HT-29 (cell line): ENCODE measurements around the gene WFIKKN2. TPM values are rescaled to one million over a fixed set of nuclear protein-coding genes. Genes with fewer than 3 reads are reported as not detected.
"Not testable (repeated sequence)": the region's sequence is repeated elsewhere in the genome, so short reads cannot be mapped to it uniquely, and the experiment has no call there.

ENCODE experiments used
- DNase-seq: peaks from one replicate; pipeline ENCODE4 v3.0.0-alpha.2; 2015; ENCODE audit warnings: low spot score
- small RNA-seq: library from RNA; depleted of rRNA; stranded (forward); fragments of <200 nt; gene quantifications from one replicate; pipeline ENCODE3, GENCODE V24; 2014
- total RNA-seq: library from RNA; depleted of rRNA; stranded (reverse); fragments of >200 nt; shearing (Covaris generic); gene quantifications from 2 replicates; pipeline ENCODE4 v1.2.3, GENCODE V29; 2014; rRNA removed

WFIKKN2 gene
- total RNA-seq, 1 experiment from 2014 or later, result not detected

- no peak for DNase-seq
These were observed 37.5 kb downstream of the WFIKKN2 start for GRCh38 chr17:50872710-50873424.

- no peak for DNase-seq
These were observed 39.7 kb downstream of the WFIKKN2 start for GRCh38 chr17:50875074-50875473.

- not testable (repeated sequence) for DNase-seq
These were observed 41.7 kb downstream of the WFIKKN2 start for GRCh38 chr17:50877042-50877441.

- DNase-seq, result no peak
These were observed 42.5 kb downstream of the WFIKKN2 start for GRCh38 chr17:50877838-50878237.

GRCh38 chr17:50879086-50879485 is 43.7 kb downstream of the WFIKKN2 start:
- no peak for DNase-seq

GRCh38 chr17:50881182-50881581 is 45.8 kb downstream of the WFIKKN2 start:
- DNase-seq, result no peak

- no peak for DNase-seq
These were observed 47.5 kb downstream of the WFIKKN2 start for GRCh38 chr17:50882851-50883250.

- peak; percentile 75 for DNase-seq
These were observed 48.6 kb downstream of the WFIKKN2 start for GRCh38 chr17:50883850-50884438.

GRCh38 chr17:50884439-50885311 is 49.3 kb downstream of the WFIKKN2 start:
- peak; percentile 88 for DNase-seq

- no peak for DNase-seq
These were observed 52.4 kb downstream of the WFIKKN2 start for GRCh38 chr17:50887705-50888245.

GRCh38 chr17:50889528-50890118 is 54.2 kb downstream of the WFIKKN2 start:
- DNase-seq, result peak; percentile 52

GRCh38 chr17:50890675-50891516 is 55.5 kb downstream of the WFIKKN2 start:
- peak; percentile 61 for DNase-seq

GRCh38 chr17:50891577-50891989 is 56.2 kb downstream of the WFIKKN2 start:
- DNase-seq, result no peak

Small RNA genes lying within 50 kb of the gene (small RNA-seq; reads per million reads assigned to genes)
- gene AC005921.1, result not detected

Other genes with a start within 250 kb of the WFIKKN2 start
- gene ABCC3, start 200.7 kb upstream of the WFIKKN2 start, total RNA-seq, result 286 and 313 TPM in 2 replicates
- 14.0 and 14.2 TPM in 2 replicates for gene ANKRD40, start 127.7 kb upstream of the WFIKKN2 start, total RNA-seq
- 50.4 and 58.9 TPM in 2 replicates for gene LUC7L3, start 116.0 kb upstream of the WFIKKN2 start, total RNA-seq
- 0.99 and 1.1 TPM in 2 replicates for gene ANKRD40CL, start 68.1 kb upstream of the WFIKKN2 start, total RNA-seq
- gene TOB1, start 30.8 kb downstream of the WFIKKN2 start, total RNA-seq, result 33.8 and 43.0 TPM in 2 replicates